Endothelial cell of umbilical vein (primary cell): Measurements from ENCODE around the gene GRID2. TPM values are rescaled to one million over a fixed set of nuclear protein-coding genes. Genes with fewer than 3 reads are reported as not detected.

Experiments
- BruUV-seq: library from RNA; stranded (reverse); fragments of 400-500 nt; replicated peaks from 2 replicates; lab custom pipeline; 2021; lab: Mats Ljungman, UMichigan
- CTCF ChIA-PET: fragments of 300-600, 350-600 bp; sonication (Branson Sonifier 250); formaldehyde crosslinking; loops from one replicate; lab custom pipeline; 2021; ENCODE audit warnings: antibody characterized with exemption, inconsistent platforms; lab: Charles Lee
- POLR2A ChIA-PET: fragments of 300-600, 350-600 bp; sonication (Branson Sonifier 250); formaldehyde crosslinking; loops from one replicate; lab custom pipeline; 2021; ENCODE audit warnings: antibody characterized with exemption, inconsistent platforms; lab: Charles Lee
- DNase-seq: peaks from one replicate; pipeline ENCODE4 v3.0.0-alpha.2; 2011; ENCODE audit warnings: low read depth, low spot score
- FAIRE-seq: peaks from 2 replicates; lab custom pipeline; 2011; peaks lifted over from hg19 to GRCh38; lab: Jason Lieb, UNC
- H2AFZ ChIP-seq: 2 replicates; pipeline ENCODE4 v1.6.0; 2012; ENCODE audit warnings: low read depth, low read length, control low read depth, inconsistent platforms
- H3K27ac ChIP-seq: 2 replicates; pipeline ENCODE4 v1.5.1; 2011; ENCODE audit warnings: low read depth, mild to moderate bottlenecking, control low read depth, low read length, moderate library complexity; ENCODE audit not compliant: insufficient read depth
- H3K27me3 ChIP-seq, 2 experiments: 2 replicates each; pipeline versions ENCODE4 v1.6.0 to v1.6.1; 2011; ENCODE audit warnings: low read length in 2 of 2, mixed read lengths in 1 of 2; ENCODE audit not compliant: control insufficient read depth in 2 of 2, insufficient read depth in 2 of 2
- H3K36me3 ChIP-seq, 2 experiments: 2 replicates in 1 of 2; 3 replicates in 1 of 2; pipeline ENCODE4 v1.5.1; 2011; ENCODE audit warnings: low read length in 2 of 2, mild to moderate bottlenecking in 1 of 2, moderate library complexity in 1 of 2; ENCODE audit not compliant: control insufficient read depth in 2 of 2, insufficient read depth in 2 of 2; ENCODE audit errors: extremely low read depth in 1 of 2
- H3K4me1 ChIP-seq: 3 replicates; pipeline ENCODE4 v1.5.1; 2011; ENCODE audit warnings: mild to moderate bottlenecking, low read length; ENCODE audit not compliant: control insufficient read depth, insufficient read depth; ENCODE audit errors: extremely low read depth
- H3K4me2 ChIP-seq: 2 replicates; pipeline ENCODE4 v1.6.1; 2011; ENCODE audit warnings: low read length, control low read depth, mixed read lengths; ENCODE audit not compliant: insufficient read depth
- H3K4me3 ChIP-seq, 3 experiments: fragments of 200-600 bp in 1 of 3; sonication (generic), shearing (Covaris generic) in 1 of 3; replicated peaks in 1 of 3; 2 replicates each; pipeline ENCODE4 v1.5.1; 2011 to 2016; ENCODE audit warnings: control low read depth in 3 of 3, low read length in 3 of 3, mild to moderate bottlenecking in 2 of 3, inconsistent platforms in 1 of 3, low read depth in 1 of 3, moderate library complexity in 1 of 3; ENCODE audit not compliant: insufficient read depth in 1 of 3
- H3K79me2 ChIP-seq: 2 replicates; pipeline ENCODE4 v1.6.0; 2012; ENCODE audit warnings: low read length, inconsistent platforms; ENCODE audit not compliant: control insufficient read depth, insufficient read depth
- H3K9ac ChIP-seq: replicated peaks from 2 replicates; pipeline ENCODE3; 2011; ENCODE audit warnings: low read length, control low read depth; ENCODE audit not compliant: insufficient read depth; ENCODE audit errors: extremely low read depth
- H3K9me1 ChIP-seq: replicated peaks from 3 replicates; pipeline ENCODE4 v1.6.0; 2011; ENCODE audit warnings: mild to moderate bottlenecking, low read length; ENCODE audit not compliant: control insufficient read depth, insufficient read depth; ENCODE audit errors: extremely low read depth
- H3K9me3 ChIP-seq: replicated peaks from 2 replicates; pipeline ENCODE4 v1.5.1; 2012; ENCODE audit warnings: low read length, inconsistent platforms; ENCODE audit not compliant: control insufficient read depth, insufficient read depth
- H4K20me1 ChIP-seq: replicated peaks from 2 replicates; pipeline ENCODE3; 2011; ENCODE audit warnings: mild to moderate bottlenecking, low read length; ENCODE audit not compliant: control insufficient read depth, insufficient read depth; ENCODE audit errors: extremely low read depth
- EZH2 ChIP-seq: IDR thresholded peaks from 2 replicates; pipeline ENCODE4 v1.6.1; 2012; ENCODE audit warnings: borderline replicate concordance, low read depth, mild to moderate bottlenecking, moderate library complexity, low read length, inconsistent platforms; ENCODE audit not compliant: severe bottlenecking
- FOS ChIP-seq: IDR thresholded peaks from 2 replicates; pipeline ENCODE4 v1.6.1; 2011; ENCODE audit warnings: mild to moderate bottlenecking, low read length, moderate library complexity, borderline replicate concordance; ENCODE audit not compliant: insufficient read depth
- GATA2 ChIP-seq: IDR thresholded peaks from 2 replicates; pipeline ENCODE4 v1.7.0; 2011; ENCODE audit warnings: low read depth, mild to moderate bottlenecking, moderate library complexity, mixed read lengths, low read length; ENCODE audit not compliant: insufficient read length, insufficient read depth
- JUN ChIP-seq: IDR thresholded peaks from 2 replicates; pipeline ENCODE4 v1.6.1; 2011; ENCODE audit warnings: borderline replicate concordance, low read depth; ENCODE audit not compliant: insufficient read length, insufficient read depth
- MYC ChIP-seq: IDR thresholded peaks from one replicate; pipeline ENCODE4 v1.6.1; 2011; ENCODE audit warnings: mild to moderate bottlenecking, low read depth, low read length
- POLR2A ChIP-seq: IDR thresholded peaks from 2 replicates; pipeline ENCODE4 v1.6.1; 2012; ENCODE audit warnings: low read depth, mild to moderate bottlenecking, control low read depth, low read length
- POLR2AphosphoS5 ChIP-seq: IDR thresholded peaks from 2 replicates; pipeline ENCODE4 v1.6.1; 2012; ENCODE audit warnings: low read depth, mild to moderate bottlenecking, control low read depth, low read length, moderate library complexity; ENCODE audit not compliant: insufficient read depth
- dilution Hi-C: fragments of 300-500 bp; cut with MboI; formaldehyde crosslinking; loops from one replicate; pipeline ENCODE4 v1.15.0; 2019; ENCODE audit warnings: low sequenced_read_pairs; ENCODE audit not compliant: extremely low pct_ligation_motif_present
- intact Hi-C: fragments of 100-400 bp; cut with micrococcal nuclease; formaldehyde crosslinking; loops from one replicate; pipeline ENCODE4 v1.10.0; 2022
- polyA plus RNA-seq, 4 experiments: library from polyadenylated mRNA; depleted of rRNA in 3 of 4; stranded (reverse) in 3 of 4; unstranded in 1 of 4; fragments of >200 nt; gene quantifications; 2 replicates each; pipeline versions ENCODE4 v1.2.1 to v1.2.3, GENCODE V29; 2011 to 2012; ENCODE audit warnings: missing spikeins in 1 of 4
- total RNA-seq: library from RNA; stranded (reverse); gene quantifications from 2 replicates; pipeline ENCODE4 v1.2.3, GENCODE V29; 2021
- TF ChIP-seq, protein P1 (sequence below): IDR thresholded peaks from 2 replicates; pipeline ENCODE4 v1.6.1; 2011; ENCODE audit not compliant: insufficient read depth, insufficient read length
- TF ChIP-seq, protein P2 (sequence below), 2 donors: IDR thresholded peaks; 1 replicate in 1 of 2; 2 replicates in 1 of 2; pipeline ENCODE4 v1.5.1; 2011; ENCODE audit warnings: low read length in 2 of 2, mild to moderate bottlenecking in 2 of 2, moderate library complexity in 2 of 2, control low read depth in 1 of 2, inconsistent platforms in 1 of 2, low read depth in 1 of 2; ENCODE audit not compliant: insufficient read depth in 1 of 2; ENCODE audit errors: extremely low read depth in 1 of 2

GRID2 gene
- total and polyA plus RNA-seq, 2 donors (not counting 3 experiments of a cell fraction or from before 2014, with no cell fraction given): not detected

DNA sequence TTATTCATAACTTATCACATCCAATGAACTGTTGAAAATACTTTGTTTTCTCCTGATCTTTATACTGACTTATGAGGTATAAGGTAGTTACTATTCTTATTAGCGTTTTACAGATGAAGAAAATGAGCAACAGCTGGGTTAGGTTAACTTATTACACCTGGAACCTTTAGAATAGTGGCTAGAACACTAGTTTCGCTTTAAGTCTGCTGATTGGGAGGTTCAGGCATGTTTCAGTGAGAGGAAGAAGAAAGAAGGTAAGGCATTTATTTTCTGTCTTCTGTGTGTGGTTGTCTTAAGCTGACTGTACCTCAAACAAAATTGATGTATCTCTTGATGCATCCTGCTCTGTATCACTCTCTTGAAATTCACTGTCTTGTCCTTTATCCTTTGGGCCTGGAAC lies 302.5 kb downstream of the GRID2 start:
- dilution Hi-C loops: no loop called here

DNA sequence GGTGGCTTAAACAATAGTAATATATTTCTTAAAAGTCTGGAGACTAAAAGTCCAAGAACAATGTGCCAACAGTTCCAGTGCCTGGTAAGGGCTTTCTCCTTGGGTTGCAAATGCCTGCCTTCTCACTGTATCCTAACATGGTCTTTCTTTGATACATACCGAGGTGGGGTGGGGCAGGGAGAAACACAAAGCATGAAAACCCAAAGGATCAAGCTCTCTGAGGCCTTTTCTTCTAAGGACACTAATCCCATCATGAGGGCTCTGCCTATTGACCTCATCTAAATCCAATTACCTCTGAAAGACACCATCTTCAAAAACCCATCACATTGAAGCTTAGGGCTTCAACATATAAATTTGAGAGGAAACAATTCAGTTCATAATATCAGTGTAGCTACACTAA lies 311.3 kb downstream of the GRID2 start:
- Histone ChIP-seq H4K20me1 (no peaks in the 10 kb centered on the region), H3K9me1 (no peaks in the 10 kb centered on the region), H3K36me3 (no peaks in the 10 kb centered on the region), H3K4me2 (no peak overlapping the region), H3K9ac (no peak overlapping the region), H3K4me3 (no peak overlapping the region), H2AFZ (no peak overlapping the region), H3K79me2 (no peaks in the 10 kb centered on the region), H3K27me3 (no peaks in the 10 kb centered on the region), H3K4me1 (peaks cover 7% of the 10 kb centered on the region), H3K27ac (no peak overlapping the region), H3K9me3 (no peaks in the 10 kb centered on the region)
- TF ChIP-seq FOS: no peak
- TF ChIP-seq GATA2: no peak
- no peak for TF ChIP-seq POLR2AphosphoS5
- TF ChIP-seq, protein P1, sequence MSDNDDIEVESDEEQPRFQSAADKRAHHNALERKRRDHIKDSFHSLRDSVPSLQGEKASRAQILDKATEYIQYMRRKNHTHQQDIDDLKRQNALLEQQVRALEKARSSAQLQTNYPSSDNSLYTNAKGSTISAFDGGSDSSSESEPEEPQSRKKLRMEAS: no peak
- no peak for TF ChIP-seq MYC
- TF ChIP-seq POLR2A: no peak
- no peak for TF ChIP-seq JUN
- TF ChIP-seq, protein P2, sequence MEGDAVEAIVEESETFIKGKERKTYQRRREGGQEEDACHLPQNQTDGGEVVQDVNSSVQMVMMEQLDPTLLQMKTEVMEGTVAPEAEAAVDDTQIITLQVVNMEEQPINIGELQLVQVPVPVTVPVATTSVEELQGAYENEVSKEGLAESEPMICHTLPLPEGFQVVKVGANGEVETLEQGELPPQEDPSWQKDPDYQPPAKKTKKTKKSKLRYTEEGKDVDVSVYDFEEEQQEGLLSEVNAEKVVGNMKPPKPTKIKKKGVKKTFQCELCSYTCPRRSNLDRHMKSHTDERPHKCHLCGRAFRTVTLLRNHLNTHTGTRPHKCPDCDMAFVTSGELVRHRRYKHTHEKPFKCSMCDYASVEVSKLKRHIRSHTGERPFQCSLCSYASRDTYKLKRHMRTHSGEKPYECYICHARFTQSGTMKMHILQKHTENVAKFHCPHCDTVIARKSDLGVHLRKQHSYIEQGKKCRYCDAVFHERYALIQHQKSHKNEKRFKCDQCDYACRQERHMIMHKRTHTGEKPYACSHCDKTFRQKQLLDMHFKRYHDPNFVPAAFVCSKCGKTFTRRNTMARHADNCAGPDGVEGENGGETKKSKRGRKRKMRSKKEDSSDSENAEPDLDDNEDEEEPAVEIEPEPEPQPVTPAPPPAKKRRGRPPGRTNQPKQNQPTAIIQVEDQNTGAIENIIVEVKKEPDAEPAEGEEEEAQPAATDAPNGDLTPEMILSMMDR (IDR thresholded peaks at IDR 0.05; ENCODE audit: extremely low read depth in 1 of 2, insufficient read depth in 1 of 2, low read depth in 1 of 2, low read length in 2 of 2): no peak
- no peak for TF ChIP-seq EZH2
- BruUV-seq: no TSS peak
- intact Hi-C loops: no loop called here
- no peak for DNase-seq
- dilution Hi-C loops: no loop called here
- POLR2A ChIA-PET: no interaction called here
- CTCF ChIA-PET: interaction anchor here (0.9 kb wide), 1 partner anchor 584 kb away, joined by 3 read pairs; no protein-coding TSS in a partner anchor
- no peak for FAIRE-seq

More for the DNA sequence above, 302.5 kb downstream of the GRID2 start:
- DNase-seq (no peak), FAIRE-seq (no peak)
- POLR2A ChIA-PET: no interaction called here
- Histone ChIP-seq H3K4me1 (no peaks in the 10 kb centered on the region), H2AFZ (no peak overlapping the region), H3K9me3 (no peaks in the 10 kb centered on the region), H3K27me3 (no peaks in the 10 kb centered on the region), H3K27ac (no peak overlapping the region), H4K20me1 (no peaks in the 10 kb centered on the region), H3K9me1 (no peaks in the 10 kb centered on the region), H3K36me3 (no peaks in the 10 kb centered on the region), H3K79me2 (no peaks in the 10 kb centered on the region), H3K4me2 (no peak overlapping the region), H3K4me3 (no peak overlapping the region), H3K9ac (no peak overlapping the region)
- intact Hi-C loops: no loop called here
- CTCF ChIA-PET: no interaction called here
- TF ChIP-seq POLR2AphosphoS5 (no peak), EZH2 (no peak), FOS (no peak), GATA2 (no peak), MYC (no peak), JUN (no peak)
- TF ChIP-seq, protein P2 (IDR thresholded peaks at IDR 0.05; ENCODE audit: extremely low read depth in 1 of 2, insufficient read depth in 1 of 2, low read depth in 1 of 2, low read length in 2 of 2): no peak
- BruUV-seq: no TSS peak
